Measurements from ENCODE around the gene FARS2. TPM values are rescaled to one million over a fixed set of nuclear protein-coding genes. Genes with fewer than 3 reads are reported as not detected.

FARS2 gene
- polyA plus RNA-seq, 1 donor from 2014 or later = 11.9 TPM

GRCh38 chr6:5712349-5713215, 451.3 kb downstream of the FARS2 start:
- no peak overlapping the region for H3K4me2 ChIP-seq (ENCODE audit: low read length)
- H3K27me3 ChIP-seq (ENCODE audit: insufficient read depth, low read depth, low read length) = no peaks in the 10 kb centered on the region

DNA sequence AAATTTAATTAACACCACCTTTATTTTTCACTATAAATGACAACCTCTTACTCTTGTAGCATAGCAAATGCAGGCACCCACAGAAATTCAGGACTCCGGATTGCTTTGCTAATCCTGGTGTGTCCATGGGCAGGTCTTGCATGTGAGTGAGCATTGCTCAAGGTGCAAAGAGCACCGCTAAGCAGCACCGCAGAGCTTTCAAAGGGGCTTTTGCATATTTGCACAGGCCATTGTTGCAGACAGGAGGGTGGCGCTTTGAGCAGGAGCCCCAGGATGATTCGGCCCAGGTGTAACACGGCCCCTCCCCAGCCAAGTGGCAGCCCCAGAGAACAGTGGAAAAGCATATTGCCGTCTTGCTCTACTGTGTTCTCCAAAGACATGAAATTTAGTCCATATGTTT, 452.2 kb downstream of the FARS2 start:
- TF ChIP-seq RAD21 (conservative IDR thresholded peaks at IDR 0.05) (no peak), EP300 (conservative IDR thresholded peaks at IDR 0.05; ENCODE audit: poor library complexity, severe bottlenecking) (no peak), SMC3 (conservative IDR thresholded peaks at IDR 0.05; ENCODE audit: poor library complexity) (no peak), MXI1 (conservative IDR thresholded peaks at IDR 0.05; ENCODE audit: poor library complexity, severe bottlenecking) (no peak), REST (IDR thresholded peaks at IDR 0.05; ENCODE audit: borderline replicate concordance) (no peak)
- TF ChIP-seq, protein P1, sequence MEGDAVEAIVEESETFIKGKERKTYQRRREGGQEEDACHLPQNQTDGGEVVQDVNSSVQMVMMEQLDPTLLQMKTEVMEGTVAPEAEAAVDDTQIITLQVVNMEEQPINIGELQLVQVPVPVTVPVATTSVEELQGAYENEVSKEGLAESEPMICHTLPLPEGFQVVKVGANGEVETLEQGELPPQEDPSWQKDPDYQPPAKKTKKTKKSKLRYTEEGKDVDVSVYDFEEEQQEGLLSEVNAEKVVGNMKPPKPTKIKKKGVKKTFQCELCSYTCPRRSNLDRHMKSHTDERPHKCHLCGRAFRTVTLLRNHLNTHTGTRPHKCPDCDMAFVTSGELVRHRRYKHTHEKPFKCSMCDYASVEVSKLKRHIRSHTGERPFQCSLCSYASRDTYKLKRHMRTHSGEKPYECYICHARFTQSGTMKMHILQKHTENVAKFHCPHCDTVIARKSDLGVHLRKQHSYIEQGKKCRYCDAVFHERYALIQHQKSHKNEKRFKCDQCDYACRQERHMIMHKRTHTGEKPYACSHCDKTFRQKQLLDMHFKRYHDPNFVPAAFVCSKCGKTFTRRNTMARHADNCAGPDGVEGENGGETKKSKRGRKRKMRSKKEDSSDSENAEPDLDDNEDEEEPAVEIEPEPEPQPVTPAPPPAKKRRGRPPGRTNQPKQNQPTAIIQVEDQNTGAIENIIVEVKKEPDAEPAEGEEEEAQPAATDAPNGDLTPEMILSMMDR (IDR thresholded peaks at IDR 0.05; ENCODE audit: poor library complexity, severe bottlenecking) = no peak
- Histone ChIP-seq H3K79me2 (replicated peaks; ENCODE audit: insufficient read depth, low read length) (no peaks in the 10 kb centered on the region), H4K20me1 (ENCODE audit: insufficient read depth) (no peaks in the 10 kb centered on the region), H3K9ac (ENCODE audit: low read length) (no peak overlapping the region), H3K27ac (ENCODE audit: low read length) (no peak overlapping the region), H3F3A (ENCODE audit: insufficient read depth, low read length, poor library complexity, severe bottlenecking) (no peaks in the 10 kb centered on the region), H3K36me3 (ENCODE audit: insufficient read depth, low read length) (no peaks in the 10 kb centered on the region), H3K9me2 (ENCODE audit: insufficient read depth, low read length) (no peaks in the 10 kb centered on the region), H3K4me3 (ENCODE audit: low read length) (no peak overlapping the region), H3K27me3 (ENCODE audit: insufficient read depth, low read depth, low read length) (no peaks in the 10 kb centered on the region), H3K4me2 (ENCODE audit: low read length) (no peak overlapping the region), H2AFZ (ENCODE audit: low read depth, low read length) (no peak overlapping the region), H3K9me3 (ENCODE audit: low read length) (no peaks in the 10 kb centered on the region)

More at GRCh38 chr6:5712349-5713215, 451.3 kb downstream of the FARS2 start:
- H3K4me3 ChIP-seq (ENCODE audit: low read length) = no peak overlapping the region
- H4K20me1 ChIP-seq (ENCODE audit: insufficient read depth) = no peaks in the 10 kb centered on the region
- no peak overlapping the region for H2AFZ ChIP-seq (ENCODE audit: low read depth, low read length)
- H3K36me3 ChIP-seq (ENCODE audit: insufficient read depth, low read length) = no peaks in the 10 kb centered on the region
- H3K9me3 ChIP-seq (ENCODE audit: low read length) = no peaks in the 10 kb centered on the region
- H3F3A ChIP-seq (ENCODE audit: insufficient read depth, low read length, poor library complexity, severe bottlenecking) = no peaks in the 10 kb centered on the region
- H3K9me2 ChIP-seq (ENCODE audit: insufficient read depth, low read length) = no peaks in the 10 kb centered on the region
- H3K27ac ChIP-seq (ENCODE audit: low read length) = no peak overlapping the region
- TF ChIP-seq REST (IDR thresholded peaks at IDR 0.05; ENCODE audit: borderline replicate concordance) (no peak), SMC3 (conservative IDR thresholded peaks at IDR 0.05; ENCODE audit: poor library complexity) (no peak), EP300 (conservative IDR thresholded peaks at IDR 0.05; ENCODE audit: poor library complexity, severe bottlenecking) (no peak)
- H3K9ac ChIP-seq (ENCODE audit: low read length) = no peak overlapping the region
- no peaks in the 10 kb centered on the region for H3K79me2 ChIP-seq (replicated peaks; ENCODE audit: insufficient read depth, low read length)
